ENCODE results near the gene CD8A.
"Not testable (repeated sequence)": the region's sequence is repeated elsewhere in the genome, so short reads cannot be mapped to it uniquely, and the experiment has no call there.

The CD8A gene

GRCh38 chr2:86775338-86775737 is 15.4 kb downstream of the CD8A start:
- no peak for DNase-seq

GRCh38 chr2:86774862-86775261 is 15.9 kb downstream of the CD8A start:
- DNase-seq, result no peak

- DNase-seq, result no peak
These were observed 18.1 kb downstream of the CD8A start for GRCh38 chr2:86772611-86773010.

DNA sequence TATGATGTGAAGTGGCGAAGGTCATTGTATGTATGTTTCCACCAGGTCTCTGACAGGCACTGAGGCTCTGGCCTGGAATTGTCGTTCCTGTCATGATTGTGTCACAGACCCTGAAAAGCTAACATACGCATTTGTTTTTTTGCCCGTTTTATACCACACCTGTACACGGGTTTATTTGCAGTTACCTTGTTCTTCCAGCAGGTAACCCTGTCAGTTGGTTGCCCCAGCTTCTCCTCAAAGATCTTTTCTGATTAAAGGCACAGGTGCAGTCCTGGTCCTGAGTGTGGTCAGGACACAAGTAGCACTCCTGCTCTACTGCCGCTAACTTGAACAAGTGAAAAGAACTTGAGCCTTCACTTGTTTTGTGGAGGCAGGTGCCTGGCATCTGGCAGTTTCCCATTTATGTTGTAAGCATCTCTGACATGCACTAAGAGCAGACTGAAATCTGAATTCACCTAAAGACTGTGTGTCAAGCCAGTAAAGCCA is 19.9 kb downstream of the CD8A start:
- no peak for DNase-seq

DNA sequence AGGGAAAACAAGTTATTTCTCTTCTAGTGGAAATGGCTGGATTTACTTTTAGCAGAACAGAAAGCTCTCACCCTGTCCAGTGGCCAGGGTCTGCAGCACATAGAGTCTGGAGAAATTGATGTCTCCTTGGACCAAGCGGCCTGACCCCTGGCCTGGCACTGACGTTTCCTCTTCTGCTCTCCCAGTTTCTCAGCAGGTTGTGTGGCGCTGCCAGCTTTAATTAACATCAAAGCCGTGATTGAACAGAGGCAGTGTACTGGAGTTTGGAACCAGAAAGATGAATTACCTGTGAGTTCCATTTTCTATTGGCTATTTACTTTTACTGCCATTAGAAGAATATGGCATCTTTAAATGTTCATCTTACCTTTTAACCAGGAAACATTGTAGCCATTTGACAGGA is 20.9 kb downstream of the CD8A start:
- DNase-seq, result no peak

DNA sequence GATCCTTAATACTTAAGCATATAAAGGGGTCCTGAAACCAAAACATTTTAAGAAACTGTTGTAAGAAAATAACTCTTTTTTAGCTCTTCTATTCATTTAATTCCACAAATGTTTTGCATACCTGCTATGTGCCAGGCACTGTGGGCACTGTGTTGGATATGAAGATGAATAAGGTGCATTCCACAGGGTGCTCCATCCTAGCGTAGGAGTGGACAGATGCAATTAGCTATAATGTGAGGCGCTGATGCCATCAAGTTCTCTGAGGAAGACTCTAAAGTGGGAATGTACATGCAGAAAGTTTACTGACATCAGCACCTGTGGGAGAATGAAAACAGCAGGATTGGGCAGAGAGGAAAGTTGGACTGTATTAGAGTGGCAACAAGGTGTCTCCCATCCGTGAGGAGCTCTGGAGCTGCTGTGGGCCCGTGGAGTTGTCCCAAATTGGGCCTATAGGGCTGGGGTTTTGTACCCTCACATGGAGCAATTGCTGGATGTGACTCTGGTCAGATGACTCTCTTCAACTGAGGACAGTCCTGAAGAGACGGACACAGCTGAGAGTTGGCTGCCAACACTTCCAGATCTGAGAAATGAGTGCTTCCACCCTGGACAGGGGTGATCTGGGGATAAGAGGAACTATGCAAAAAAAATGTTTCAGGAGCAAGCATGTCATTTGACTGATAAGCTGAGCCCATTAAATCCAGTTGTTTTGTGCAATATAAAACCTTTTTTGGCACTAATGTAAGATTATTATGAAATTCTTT is 22.3 kb downstream of the CD8A start:
- DNase-seq, result no peak

DNA sequence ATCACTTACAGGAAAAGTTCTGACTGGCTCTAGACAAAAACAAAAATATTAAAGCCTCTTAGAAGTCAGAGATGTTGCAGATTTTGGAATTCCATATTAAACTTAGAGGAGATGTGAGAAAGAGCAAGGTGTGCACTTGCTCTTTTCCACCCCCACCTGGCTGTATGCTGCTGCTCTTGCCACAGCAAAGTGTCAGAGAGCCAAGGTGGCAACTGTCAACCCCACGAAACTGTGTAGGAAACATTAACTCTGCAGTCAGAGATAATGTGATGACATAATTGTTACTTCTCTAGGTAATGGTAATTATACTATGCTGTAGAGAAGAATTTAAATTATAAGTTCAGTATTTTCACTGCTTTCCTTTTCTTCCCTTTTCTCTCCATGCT is 25.4 kb downstream of the CD8A start:
- DNase-seq, result no peak

- DNase-seq, result peak; percentile 36 to 70
These were observed 25.9 kb downstream of the CD8A start for GRCh38 chr2:86764661-86765309.

DNA sequence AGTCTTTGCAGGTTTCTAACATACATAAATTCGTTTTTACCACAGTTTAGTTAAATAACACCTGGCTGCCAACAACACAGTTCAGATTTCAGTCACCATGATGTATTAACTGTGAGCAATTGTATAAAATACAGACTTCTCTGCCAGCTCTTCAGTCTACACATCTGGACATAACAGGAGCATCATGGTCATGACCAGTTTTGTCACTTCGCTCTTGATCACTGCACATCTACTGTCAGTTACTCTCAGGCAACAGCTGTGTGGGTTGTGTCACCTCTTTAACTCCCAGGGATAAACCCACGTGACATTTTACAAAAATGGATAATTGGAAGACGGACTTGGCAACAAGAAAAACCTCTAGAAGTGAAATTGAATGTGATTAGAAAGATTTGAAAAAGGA is 30.3 kb downstream of the CD8A start:
- no peak for DNase-seq

DNA sequence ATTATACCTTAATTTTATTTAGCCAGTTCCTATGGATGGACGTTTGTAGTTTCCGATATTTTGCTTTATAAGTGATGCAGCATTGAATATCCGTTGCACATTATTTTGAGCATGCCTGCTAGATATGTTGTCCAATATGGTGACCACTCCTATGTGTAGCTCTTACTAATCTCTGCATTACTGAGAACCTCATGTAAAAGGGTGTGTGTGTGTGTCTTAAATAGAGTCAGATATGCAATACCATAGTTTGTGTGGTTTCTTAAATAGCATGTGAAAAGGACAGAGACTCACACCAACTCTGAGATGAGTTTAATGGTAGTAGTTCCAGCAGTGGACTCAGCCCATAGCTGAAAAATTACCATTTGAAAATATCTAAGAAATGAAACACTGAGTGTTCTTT is 32.3 kb downstream of the CD8A start:
- DNase-seq, result no peak

- DNase-seq, result no peak
These were observed 37.1 kb downstream of the CD8A start for GRCh38 chr2:86753606-86754005.

DNA sequence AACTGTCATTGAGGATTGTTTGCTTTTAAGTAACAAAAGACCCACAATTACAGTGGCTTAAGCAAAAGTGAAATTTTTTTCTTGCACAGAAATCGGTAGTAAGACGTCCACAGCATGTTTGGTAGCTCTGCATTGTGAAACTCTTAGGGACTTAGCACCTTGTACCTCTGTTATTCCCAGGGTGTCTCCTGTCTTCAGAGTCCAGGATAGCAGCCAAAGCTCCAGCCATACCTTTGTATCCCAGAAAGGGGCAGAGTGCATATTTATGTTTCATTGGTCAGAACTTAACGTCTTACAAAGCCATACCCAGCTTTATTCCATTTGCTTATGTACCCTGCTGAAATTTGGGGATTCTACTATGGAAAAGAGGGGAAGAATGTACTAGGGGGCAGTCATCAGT is 37.8 kb downstream of the CD8A start:
- no peak for DNase-seq

DNA sequence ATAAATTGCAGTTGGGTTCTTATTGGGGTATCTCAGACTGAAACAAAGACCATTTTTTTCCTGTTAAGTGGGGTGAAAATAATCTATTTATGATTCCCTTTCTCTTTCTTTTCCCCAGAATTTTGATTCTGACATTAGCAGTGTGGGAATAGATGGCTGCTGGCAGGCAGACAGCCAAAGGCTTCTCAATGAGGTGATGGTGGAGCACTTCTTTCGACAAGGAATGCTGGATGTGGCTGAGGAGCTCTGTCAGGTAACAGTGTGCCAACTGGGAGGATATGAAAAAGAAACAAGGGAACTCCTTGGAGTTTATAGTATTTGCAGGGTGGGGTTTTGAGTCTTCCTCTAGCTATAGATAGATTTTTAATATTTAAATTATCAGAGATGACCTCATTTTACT is 38.9 kb downstream of the CD8A start:
- no peak for DNase-seq

- DNase-seq, result no peak
These were observed 40.4 kb downstream of the CD8A start for GRCh38 chr2:86750240-86750839.

DNA sequence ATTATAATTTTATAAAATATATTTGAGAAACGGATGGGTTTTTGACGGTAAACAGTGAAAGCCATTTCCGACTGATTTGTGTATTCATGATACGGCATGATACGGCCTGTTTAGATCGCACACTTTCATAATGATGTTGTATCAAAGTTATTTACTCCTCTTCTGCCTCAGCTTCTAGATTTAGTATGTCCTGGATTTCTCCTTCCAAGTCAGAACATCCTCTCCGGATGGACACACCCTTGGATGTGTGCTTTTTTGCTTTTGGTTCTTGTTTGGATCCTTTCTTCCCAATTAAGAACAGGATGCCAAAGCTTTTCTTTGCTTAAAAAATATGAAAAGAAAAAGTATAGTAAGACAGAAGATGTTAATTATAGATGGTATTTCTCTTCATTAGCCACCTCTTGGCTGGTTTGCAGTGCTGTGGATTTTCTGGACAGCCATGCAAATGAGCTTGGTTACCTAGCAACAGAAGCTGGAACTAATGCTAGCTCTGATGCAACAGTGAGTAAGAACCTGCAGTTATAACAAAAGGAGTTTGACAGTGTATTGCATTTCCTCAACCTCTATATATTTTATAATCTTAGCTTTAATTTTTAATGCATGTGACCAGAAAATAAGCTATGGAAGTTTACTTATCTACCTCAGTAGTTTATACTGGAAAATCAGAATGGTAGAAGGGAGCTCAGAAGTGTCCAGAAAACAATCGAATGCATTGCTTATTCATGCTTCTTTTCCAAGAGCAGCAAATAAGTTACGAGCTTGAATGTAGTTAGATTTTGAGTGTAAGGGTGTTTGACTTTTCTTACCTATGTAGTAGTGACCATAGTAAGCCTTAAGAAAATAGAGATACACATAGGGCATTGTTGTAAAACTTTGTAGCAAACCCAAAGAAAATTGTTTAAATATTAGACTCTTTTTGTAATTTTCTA is 42.7 kb downstream of the CD8A start:
- peak in 1 of 2 donors; percentile 15 for DNase-seq

GRCh38 chr2:86746939-86747338 is 43.8 kb downstream of the CD8A start:
- no peak for DNase-seq

DNA sequence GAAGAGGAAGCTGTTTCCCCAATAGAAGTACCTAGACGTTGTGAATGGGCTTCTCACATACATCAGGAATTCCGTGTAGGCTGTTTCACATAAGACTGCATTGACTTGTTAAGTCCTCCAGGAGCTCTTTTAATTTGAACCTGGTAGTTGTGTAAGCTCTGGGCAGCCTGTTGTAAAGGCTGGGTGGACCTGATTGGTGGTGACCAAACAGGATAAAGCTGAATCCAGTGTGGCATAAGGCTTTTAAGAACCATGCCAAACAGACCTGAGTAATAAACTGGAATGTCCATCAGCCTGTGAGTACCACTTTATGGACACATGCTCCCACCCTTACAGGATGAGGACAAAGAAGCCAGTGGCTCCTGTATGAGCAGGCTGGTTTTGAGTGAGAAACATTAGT is 46.6 kb downstream of the CD8A start:
- DNase-seq, result no peak

DNA sequence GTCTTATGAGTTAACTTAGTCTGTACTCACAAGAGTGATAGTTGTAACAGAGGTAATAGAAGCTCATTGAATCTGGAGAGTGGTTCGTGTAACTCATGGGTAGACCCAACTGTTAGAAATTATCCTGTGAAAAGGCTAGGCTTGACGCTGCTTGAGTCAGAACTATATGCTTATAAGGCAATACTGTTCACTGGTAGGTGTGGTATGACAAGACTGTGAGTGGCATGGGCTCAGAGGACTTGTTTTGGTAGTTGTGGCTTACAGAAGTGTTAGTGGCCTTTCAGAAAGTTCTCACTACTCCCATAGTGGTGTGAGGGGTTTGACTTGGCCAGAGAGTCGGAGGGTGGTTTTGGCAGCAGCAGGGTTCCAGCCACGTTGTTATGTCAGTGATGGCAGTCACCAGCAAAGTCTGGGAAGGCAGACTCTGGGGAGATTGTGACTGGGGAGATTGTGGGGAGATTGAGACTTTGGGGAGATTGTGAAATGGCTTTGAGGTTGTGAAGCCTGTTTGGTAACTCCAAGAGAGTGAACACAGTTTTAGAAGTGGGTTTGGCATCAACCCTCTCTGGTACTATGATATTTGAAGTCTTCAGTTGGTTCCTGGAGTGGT is 48.7 kb downstream of the CD8A start:
- DNase-seq, result not testable (repeated sequence)

- not testable (repeated sequence) for DNase-seq
These were observed 50.8 kb downstream of the CD8A start for GRCh38 chr2:86739889-86740288.

- not testable (repeated sequence) for DNase-seq
These were observed 51.2 kb downstream of the CD8A start for GRCh38 chr2:86739485-86739884.

DNA sequence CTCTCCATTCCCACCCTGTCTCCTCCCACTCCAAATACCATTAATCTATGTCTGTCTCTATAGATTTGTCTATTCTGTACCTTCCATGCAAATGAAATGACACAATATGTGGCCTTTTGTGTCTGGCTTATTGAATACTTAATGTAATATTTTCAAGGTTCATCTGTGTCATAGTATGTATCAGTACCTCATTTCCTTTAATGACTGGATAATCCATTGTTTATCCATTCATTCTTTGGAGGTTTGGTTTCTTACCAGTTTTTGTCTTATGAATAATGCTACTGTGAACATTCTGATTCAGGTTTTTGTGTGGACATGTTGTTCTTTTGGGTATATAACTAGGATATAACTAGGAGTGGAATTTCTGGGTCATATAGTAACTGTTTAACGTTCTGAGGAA is 55.8 kb downstream of the CD8A start:
- not testable (repeated sequence) for DNase-seq

All from CD4-positive, alpha-beta T cell treated with Interleukin-4 for 1 hour (primary cell).